ENCODE measurements around the gene SCAPER.

- TF ChIP-seq, protein P1, sequence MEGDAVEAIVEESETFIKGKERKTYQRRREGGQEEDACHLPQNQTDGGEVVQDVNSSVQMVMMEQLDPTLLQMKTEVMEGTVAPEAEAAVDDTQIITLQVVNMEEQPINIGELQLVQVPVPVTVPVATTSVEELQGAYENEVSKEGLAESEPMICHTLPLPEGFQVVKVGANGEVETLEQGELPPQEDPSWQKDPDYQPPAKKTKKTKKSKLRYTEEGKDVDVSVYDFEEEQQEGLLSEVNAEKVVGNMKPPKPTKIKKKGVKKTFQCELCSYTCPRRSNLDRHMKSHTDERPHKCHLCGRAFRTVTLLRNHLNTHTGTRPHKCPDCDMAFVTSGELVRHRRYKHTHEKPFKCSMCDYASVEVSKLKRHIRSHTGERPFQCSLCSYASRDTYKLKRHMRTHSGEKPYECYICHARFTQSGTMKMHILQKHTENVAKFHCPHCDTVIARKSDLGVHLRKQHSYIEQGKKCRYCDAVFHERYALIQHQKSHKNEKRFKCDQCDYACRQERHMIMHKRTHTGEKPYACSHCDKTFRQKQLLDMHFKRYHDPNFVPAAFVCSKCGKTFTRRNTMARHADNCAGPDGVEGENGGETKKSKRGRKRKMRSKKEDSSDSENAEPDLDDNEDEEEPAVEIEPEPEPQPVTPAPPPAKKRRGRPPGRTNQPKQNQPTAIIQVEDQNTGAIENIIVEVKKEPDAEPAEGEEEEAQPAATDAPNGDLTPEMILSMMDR (IDR thresholded peaks at IDR 0.05; ENCODE audit: low read depth, low read length) = no peak
- no peak for TF ChIP-seq EZH2phosphoT487 (IDR thresholded peaks at IDR 0.05; ENCODE audit: low read depth)
These were observed 584.0 kb downstream of the SCAPER start for GRCh38 chr15:76321171-76321570.

Measured in OCI-LY3 (cell line).